BE2C (cell line): ENCODE measurements around the gene MIR17HG.
A peak's percentile ranks its signal among the peaks of the same experiment; 100 is the strongest.
"Not testable (repeated sequence)": the region's sequence is repeated elsewhere in the genome, so short reads cannot be mapped to it uniquely, and the experiment has no call there.

ENCODE experiments used
- DNase-seq: peaks from one replicate; pipeline ENCODE4 v3.0.0-alpha.2; 2020
- H3K27me3 ChIP-seq: fragments of 250-450 bp; sonication (Bioruptor Pico); 2 replicates; pipeline ENCODE4 v1.5.1; 2020; ENCODE audit warnings: mild to moderate bottlenecking
- H3K36me3 ChIP-seq: fragments of 250-450 bp; sonication (Bioruptor Pico); 2 replicates; pipeline ENCODE4 v1.5.1; 2020; ENCODE audit warnings: mild to moderate bottlenecking
- H3K4me1 ChIP-seq: fragments of 250-450 bp; sonication (Bioruptor Pico); 2 replicates; pipeline ENCODE4 v1.5.1; 2020
- H3K4me3 ChIP-seq: 2 replicates; pipeline ENCODE4 v1.5.1; 2011; ENCODE audit warnings: low read depth, low read length
- H3K9me3 ChIP-seq: fragments of 250-450 bp; sonication (Bioruptor Pico); 2 replicates; pipeline ENCODE4 v1.5.1; 2020
- TF ChIP-seq, protein P1 (sequence below): IDR thresholded peaks from 2 replicates; pipeline ENCODE4 v1.5.1; 2012; ENCODE audit warnings: mild to moderate bottlenecking, low read depth, low read length

MIR17HG gene

DNA sequence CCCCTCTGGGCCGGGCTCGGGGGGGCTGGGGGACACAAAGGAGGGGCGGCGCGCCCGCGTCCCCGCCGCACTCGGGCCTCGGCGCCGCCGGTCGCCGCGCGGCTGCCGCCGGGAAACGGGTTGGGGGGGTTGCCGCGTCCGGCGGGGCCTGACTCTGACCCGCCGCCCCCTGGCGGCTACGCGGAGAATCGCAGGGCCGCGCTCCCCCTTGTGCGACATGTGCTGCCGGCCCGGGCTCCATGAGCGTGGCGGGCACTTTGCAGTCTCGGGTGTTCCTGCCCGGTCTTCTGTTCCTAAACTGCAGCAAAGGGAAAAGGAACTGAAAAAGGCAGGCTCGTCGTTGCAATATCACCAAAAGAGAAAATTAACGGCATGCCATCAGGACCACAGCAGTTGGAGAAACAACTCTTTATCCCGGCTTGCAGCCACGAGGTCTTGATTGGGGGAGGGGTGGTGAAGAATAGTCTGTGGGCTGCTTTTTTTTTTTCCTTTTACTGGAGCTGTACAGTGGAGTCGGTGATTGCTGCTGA, 1.5 kb downstream of the MIR17HG start:
- DNase-seq = peak; percentile 94
- Histone ChIP-seq H3K36me3 (peaks cover 58% of the 10 kb centered on the region), H3K4me1 (peaks cover 6% of the 10 kb centered on the region), H3K4me3 (peak overlapping the region; percentile 85), H3K27me3 (peaks cover 37% of the 10 kb centered on the region), H3K9me3 (no peaks in the 10 kb centered on the region; the same call in 1 of the 2 replicates)
- TF ChIP-seq, protein P1, sequence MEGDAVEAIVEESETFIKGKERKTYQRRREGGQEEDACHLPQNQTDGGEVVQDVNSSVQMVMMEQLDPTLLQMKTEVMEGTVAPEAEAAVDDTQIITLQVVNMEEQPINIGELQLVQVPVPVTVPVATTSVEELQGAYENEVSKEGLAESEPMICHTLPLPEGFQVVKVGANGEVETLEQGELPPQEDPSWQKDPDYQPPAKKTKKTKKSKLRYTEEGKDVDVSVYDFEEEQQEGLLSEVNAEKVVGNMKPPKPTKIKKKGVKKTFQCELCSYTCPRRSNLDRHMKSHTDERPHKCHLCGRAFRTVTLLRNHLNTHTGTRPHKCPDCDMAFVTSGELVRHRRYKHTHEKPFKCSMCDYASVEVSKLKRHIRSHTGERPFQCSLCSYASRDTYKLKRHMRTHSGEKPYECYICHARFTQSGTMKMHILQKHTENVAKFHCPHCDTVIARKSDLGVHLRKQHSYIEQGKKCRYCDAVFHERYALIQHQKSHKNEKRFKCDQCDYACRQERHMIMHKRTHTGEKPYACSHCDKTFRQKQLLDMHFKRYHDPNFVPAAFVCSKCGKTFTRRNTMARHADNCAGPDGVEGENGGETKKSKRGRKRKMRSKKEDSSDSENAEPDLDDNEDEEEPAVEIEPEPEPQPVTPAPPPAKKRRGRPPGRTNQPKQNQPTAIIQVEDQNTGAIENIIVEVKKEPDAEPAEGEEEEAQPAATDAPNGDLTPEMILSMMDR = peak; percentile 69

DNA sequence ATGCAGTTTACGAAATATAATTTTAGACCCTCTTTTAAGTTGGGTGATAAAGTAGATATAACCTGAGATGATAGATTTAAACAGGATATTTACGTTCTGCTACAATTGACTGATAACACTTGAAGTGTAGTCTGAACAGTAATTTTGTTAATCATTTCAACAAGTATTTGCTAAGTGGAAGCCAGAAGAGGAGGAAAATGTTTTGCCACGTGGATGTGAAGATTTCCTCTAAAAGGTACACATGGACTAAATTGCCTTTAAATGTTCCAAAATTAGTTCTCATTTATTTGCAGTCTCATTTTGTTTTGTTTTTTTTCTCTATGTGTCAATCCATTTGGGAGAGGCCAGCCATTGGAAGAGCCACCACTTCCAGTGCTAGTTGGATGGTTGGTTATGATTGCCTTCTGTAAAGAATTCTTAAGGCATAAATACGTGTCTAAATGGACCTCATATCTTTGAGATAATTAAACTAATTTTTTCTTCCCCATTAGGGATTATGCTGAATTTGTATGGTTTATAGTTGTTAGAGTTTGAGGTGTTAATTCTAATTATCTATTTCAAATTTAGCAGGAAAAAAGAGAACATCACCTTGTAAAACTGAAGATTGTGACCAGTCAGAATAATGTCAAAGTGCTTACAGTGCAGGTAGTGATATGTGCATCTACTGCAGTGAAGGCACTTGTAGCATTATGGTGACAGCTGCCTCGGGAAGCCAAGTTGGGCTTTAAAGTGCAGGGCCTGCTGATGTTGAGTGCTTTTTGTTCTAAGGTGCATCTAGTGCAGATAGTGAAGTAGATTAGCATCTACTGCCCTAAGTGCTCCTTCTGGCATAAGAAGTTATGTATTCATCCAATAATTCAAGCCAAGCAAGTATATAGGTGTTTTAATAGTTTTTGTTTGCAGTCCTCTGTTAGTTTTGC, 2.8 kb downstream of the MIR17HG start:
- Histone ChIP-seq H3K36me3 (peaks cover 71% of the 10 kb centered on the region), H3K4me1 (peaks cover 6% of the 10 kb centered on the region)
- no peak for DNase-seq

DNA sequence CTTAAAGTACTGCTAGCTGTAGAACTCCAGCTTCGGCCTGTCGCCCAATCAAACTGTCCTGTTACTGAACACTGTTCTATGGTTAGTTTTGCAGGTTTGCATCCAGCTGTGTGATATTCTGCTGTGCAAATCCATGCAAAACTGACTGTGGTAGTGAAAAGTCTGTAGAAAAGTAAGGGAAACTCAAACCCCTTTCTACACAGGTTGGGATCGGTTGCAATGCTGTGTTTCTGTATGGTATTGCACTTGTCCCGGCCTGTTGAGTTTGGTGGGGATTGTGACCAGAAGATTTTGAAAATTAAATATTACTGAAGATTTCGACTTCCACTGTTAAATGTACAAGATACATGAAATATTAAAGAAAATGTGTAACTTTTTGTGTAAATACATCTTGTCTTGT, 3.6 kb downstream of the MIR17HG start:
- peaks cover 80% of the 10 kb centered on the region for H3K36me3 ChIP-seq
- no peak for DNase-seq
- H3K4me3 ChIP-seq = peak overlapping the region; percentile 85
- peaks cover 6% of the 10 kb centered on the region for H3K4me1 ChIP-seq
- TF ChIP-seq, protein P1 = no peak
- H3K9me3 ChIP-seq = no peaks in the 10 kb centered on the region; the same call in 1 of the 2 replicates
- H3K27me3 ChIP-seq = peaks cover 15% of the 10 kb centered on the region

More for the DNA sequence above, 2.8 kb downstream of the MIR17HG start:
- Histone ChIP-seq H3K9me3 (no peaks in the 10 kb centered on the region; the same call in 1 of the 2 replicates), H3K4me3 (peak overlapping the region; percentile 85), H3K27me3 (peaks cover 24% of the 10 kb centered on the region)
- TF ChIP-seq, protein P1 = no peak

DNA sequence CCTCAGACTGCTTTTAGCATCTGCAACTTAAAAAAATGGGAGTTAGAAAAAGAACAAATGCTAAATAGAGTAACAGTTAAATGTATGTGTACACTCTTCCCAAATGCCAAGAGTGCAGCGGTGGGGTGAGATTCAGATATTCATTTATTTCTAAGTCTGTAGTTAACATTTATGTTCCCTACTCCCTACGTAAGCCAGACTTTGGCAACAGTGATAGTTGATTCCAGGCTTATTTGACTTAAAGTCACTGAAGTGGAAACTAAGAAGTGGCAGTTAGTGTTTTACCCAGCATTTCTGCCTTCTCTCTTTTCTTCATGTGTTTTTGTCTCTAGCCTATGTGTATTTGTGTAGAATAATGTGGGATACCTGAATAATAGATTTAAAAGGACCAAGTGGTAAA, 4.5 kb downstream of the MIR17HG start:
- peaks cover 86% of the 10 kb centered on the region for H3K36me3 ChIP-seq
- no peak for DNase-seq
- peaks cover 7% of the 10 kb centered on the region for H3K27me3 ChIP-seq
- TF ChIP-seq, protein P1 = no peak
- peaks cover 6% of the 10 kb centered on the region for H3K4me1 ChIP-seq
- no peaks in the 10 kb centered on the region; the same call in 1 of the 2 replicates for H3K9me3 ChIP-seq
- H3K4me3 ChIP-seq = peak overlapping the region; percentile 6; the same call in 1 of the 2 replicates

DNA sequence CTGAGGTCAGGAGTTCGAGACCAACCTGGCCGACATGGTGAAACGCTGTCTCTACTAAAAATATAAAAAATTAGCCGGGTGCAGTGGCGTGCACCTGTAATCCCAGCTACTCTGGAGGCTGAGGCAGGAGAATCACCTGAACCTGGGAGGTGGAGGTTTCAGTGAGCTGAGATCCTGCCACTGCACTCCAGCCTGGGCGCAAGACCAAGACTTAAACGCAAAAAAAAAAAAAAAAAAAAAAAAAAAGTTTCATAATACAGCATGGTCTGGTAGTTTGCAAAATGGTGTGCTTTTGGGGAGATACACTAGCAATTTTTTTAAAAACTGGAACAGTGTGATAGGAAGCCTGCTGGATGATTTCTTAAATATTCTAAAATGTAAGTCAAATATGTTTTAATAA, 5.4 kb downstream of the MIR17HG start:
- not testable (repeated sequence) for H3K4me1 ChIP-seq, H3K27me3 ChIP-seq, H3K9me3 ChIP-seq, H3K4me3 ChIP-seq, DNase-seq
- H3K36me3 ChIP-seq = peaks cover 88% of the 10 kb centered on the region

DNA sequence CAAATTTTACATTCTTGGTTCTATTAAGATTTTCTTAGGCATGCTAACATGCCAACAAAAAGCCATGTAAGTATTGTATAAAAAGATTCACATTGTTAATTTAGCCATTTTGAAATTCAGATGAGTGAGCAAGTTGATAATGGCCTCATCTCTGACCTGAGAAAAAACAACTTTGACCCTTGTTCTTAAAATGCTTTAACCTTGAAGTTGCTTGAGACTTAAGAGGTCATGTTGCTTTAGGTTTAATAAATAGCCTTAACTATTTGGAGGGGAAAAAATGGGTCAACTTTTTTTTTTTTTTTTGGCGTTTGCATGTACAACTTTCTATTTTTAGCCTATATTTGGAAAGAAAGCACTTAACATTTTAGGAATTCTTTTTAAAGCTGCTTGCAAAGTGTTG, 6.0 kb downstream of the MIR17HG start:
- H3K4me3 ChIP-seq = no peak overlapping the region
- TF ChIP-seq, protein P1 = no peak
- H3K27me3 ChIP-seq = peaks cover 3% of the 10 kb centered on the region; the same call in 1 of the 2 replicates
- no peak for DNase-seq
- peaks cover 6% of the 10 kb centered on the region for H3K4me1 ChIP-seq
- no peaks in the 10 kb centered on the region; the same call in 1 of the 2 replicates for H3K9me3 ChIP-seq
- peaks cover 84% of the 10 kb centered on the region for H3K36me3 ChIP-seq
